GM12878 (cell line): ENCODE data around the gene KCNMB2. TPM values are rescaled to one million over a fixed set of nuclear protein-coding genes. Genes with fewer than 3 reads are reported as not detected.

Experiments
- ATAC-seq: fragments of 200-7000 bp; cut with Tn5 transposase; 3 replicates; pipeline ENCODE4 v1.9.1; 2020; ENCODE audit warnings: mild to moderate bottlenecking, moderate library complexity
- Bru-seq: library from RNA; stranded (reverse); fragments of 400-500 nt; gene quantifications from one replicate; lab custom pipeline; 2021; lab: Mats Ljungman, UMichigan
- BruChase-seq, 2 experiments: library from RNA; stranded (reverse); fragments of 400-500 nt; gene quantifications; one replicate each; lab custom pipeline; 2021; lab: Mats Ljungman, UMichigan
- BruUV-seq: library from RNA; stranded (reverse); fragments of 400-500 nt; replicated peaks from 2 replicates; lab custom pipeline; 2021; lab: Mats Ljungman, UMichigan
- CTCF ChIA-PET: fragments of 300-600 bp; sonication (Branson Sonifier 250); formaldehyde crosslinking; extraction: SDS; loops from one replicate; lab custom pipeline; 2021; ENCODE audit warnings: inconsistent platforms; lab: Yijun Ruan, JAX
- POLR2A ChIA-PET: fragments of 350-600 bp; formaldehyde crosslinking; extraction: SDS; loops from one replicate; lab custom pipeline; 2021; ENCODE audit warnings: inconsistent platforms; lab: Charles Lee
- RAD21 ChIA-PET: fragments of 300-600 bp; sonication (Branson Sonifier 250); formaldehyde crosslinking; loops from one replicate; lab custom pipeline; 2023; ENCODE audit warnings: antibody characterized with exemption; ENCODE audit not compliant: unreplicated experiment; lab: Charles Lee
- SMC1A ChIA-PET: fragments of 300-600 bp; sonication (Branson Sonifier 250); formaldehyde crosslinking; loops from one replicate; lab custom pipeline; 2023; ENCODE audit not compliant: unreplicated experiment, uncharacterized antibody; lab: Charles Lee
- DNase-seq: peaks from one replicate; pipeline ENCODE4 v3.0.0-alpha.2; 2011; ENCODE audit warnings: low read depth, low spot score
- FAIRE-seq: peaks from 3 replicates; lab custom pipeline; 2011; peaks lifted over from hg19 to GRCh38; lab: Jason Lieb, UNC
- H2AFZ ChIP-seq: 2 replicates; pipeline ENCODE4 v1.6.0; 2011; ENCODE audit warnings: low read depth, low read length, control low read depth; ENCODE audit not compliant: control insufficient read depth
- H3K27ac ChIP-seq: 2 replicates; pipeline ENCODE4 v1.5.1; 2011; ENCODE audit warnings: control low read depth; ENCODE audit not compliant: control insufficient read depth, insufficient read depth
- H3K27me3 ChIP-seq, 2 experiments: replicated peaks in 1 of 2; 2 replicates each; pipeline versions ENCODE4 v1.6.0 to v1.6.1; 2011; ENCODE audit warnings: low read length in 1 of 2; ENCODE audit not compliant: control insufficient read depth in 2 of 2, insufficient read depth in 2 of 2
- H3K36me3 ChIP-seq, 2 experiments: 2 replicates each; pipeline ENCODE4 v1.5.1; 2011; ENCODE audit warnings: low read length in 1 of 2; ENCODE audit not compliant: control insufficient read depth in 2 of 2, insufficient read depth in 2 of 2
- H3K4me1 ChIP-seq: 2 replicates; pipeline ENCODE4 v1.6.1; 2011; ENCODE audit warnings: mild to moderate bottlenecking, low read length, moderate library complexity, mixed read lengths; ENCODE audit not compliant: control insufficient read depth, insufficient read depth
- H3K4me2 ChIP-seq: 2 replicates; pipeline ENCODE4 v1.6.0; 2011; ENCODE audit warnings: control low read depth; ENCODE audit not compliant: control insufficient read depth, insufficient read depth
- H3K4me3 ChIP-seq: fragments of 200-600 bp; sonication (generic); 2 replicates; pipeline ENCODE4 v1.5.1; 2016
- H3K79me2 ChIP-seq: 2 replicates; pipeline ENCODE4 v1.6.0; 2011; ENCODE audit warnings: low read length; ENCODE audit not compliant: control insufficient read depth, insufficient read depth
- H3K9ac ChIP-seq: 2 replicates; pipeline ENCODE4 v1.8.0; 2011; ENCODE audit warnings: low read length, control low read depth, mixed read lengths; ENCODE audit not compliant: control insufficient read depth, insufficient read depth
- H3K9me3 ChIP-seq: replicated peaks from 3 replicates; pipeline ENCODE4 v1.5.1; 2011; ENCODE audit warnings: mild to moderate bottlenecking, low read length; ENCODE audit not compliant: control insufficient read depth, insufficient read depth
- H4K20me1 ChIP-seq: 2 replicates; pipeline ENCODE4 v1.6.0; 2011; ENCODE audit not compliant: control insufficient read depth, insufficient read depth
- CBFB ChIP-seq: IDR thresholded peaks from 2 replicates; pipeline ENCODE4 v1.6.1; 2016; ENCODE audit warnings: antibody characterized with exemption, low read depth
- CTCF ChIP-seq, 3 experiments: IDR thresholded peaks in 2 of 3; conservative IDR thresholded peaks in 1 of 3; 2 replicates each; pipeline ENCODE4 v1.5.1; 2011; ENCODE audit warnings: low read depth in 3 of 3, low read length in 3 of 3, mild to moderate bottlenecking in 3 of 3, control low read depth in 2 of 3, moderate library complexity in 2 of 3, inconsistent platforms in 1 of 3, mixed read lengths in 1 of 3; ENCODE audit not compliant: control insufficient read depth in 2 of 3, insufficient read depth in 1 of 3; ENCODE audit errors: extremely low read depth in 1 of 3
- GATAD2B ChIP-seq: fragments of 450-650 bp; conservative IDR thresholded peaks from 2 replicates; pipeline ENCODE4 v1.6.1; 2017; ENCODE audit warnings: low read depth, mild to moderate bottlenecking, moderate library complexity
- PAX5 ChIP-seq: IDR thresholded peaks from 2 replicates; pipeline ENCODE4 v1.6.1; 2011; ENCODE audit warnings: low read depth, low read length, borderline replicate concordance
- PML ChIP-seq: IDR thresholded peaks from 2 replicates; pipeline ENCODE4 v1.6.1; 2012; ENCODE audit warnings: low read length, inconsistent platforms
- POLR2A ChIP-seq: IDR thresholded peaks from 2 replicates; pipeline ENCODE4 v1.6.1; 2011; ENCODE audit warnings: low read depth, mild to moderate bottlenecking, low read length
- POLR2AphosphoS5 ChIP-seq: IDR thresholded peaks from 2 replicates; pipeline ENCODE4 v1.6.1; 2011; ENCODE audit warnings: mild to moderate bottlenecking, low read length, inconsistent platforms
- RUNX3 ChIP-seq: IDR thresholded peaks from 2 replicates; pipeline ENCODE4 v1.6.1; 2012; ENCODE audit warnings: low read length, inconsistent platforms
- SMAD5 ChIP-seq: IDR thresholded peaks from 2 replicates; pipeline ENCODE4 v1.6.1; 2016; ENCODE audit warnings: antibody characterized with exemption, low read depth
- SPI1 ChIP-seq: IDR thresholded peaks from 2 replicates; pipeline ENCODE4 v1.6.1; 2011; ENCODE audit warnings: low read depth, mild to moderate bottlenecking, low read length, moderate library complexity, borderline replicate concordance; ENCODE audit not compliant: insufficient read depth
- TARDBP ChIP-seq: IDR thresholded peaks from 2 replicates; pipeline ENCODE4 v1.6.1; 2016; ENCODE audit warnings: borderline replicate concordance
- ZBED1 ChIP-seq: IDR thresholded peaks from 2 replicates; pipeline ENCODE4 v1.6.1; 2016; ENCODE audit warnings: borderline replicate concordance
- ZNF622 ChIP-seq: fragments of 450-650 bp; IDR thresholded peaks from 2 replicates; pipeline ENCODE4 v1.6.1; 2017; ENCODE audit warnings: mild to moderate bottlenecking, inconsistent platforms
- ZZZ3 ChIP-seq: IDR thresholded peaks from 2 replicates; pipeline ENCODE4 v1.6.1; 2011; ENCODE audit warnings: low read depth; ENCODE audit not compliant: control insufficient read depth, insufficient read length
- WGBS: methylation state at CpG from one replicate; pipeline ENCODE4 v1.1.6; 2016; ENCODE audit warnings: low lambda C conversion rate; ENCODE audit not compliant: insufficient replicate concordance, insufficient coverage; ENCODE audit errors: missing lambda C conversion rate; 5-methylcytosine and 5-hydroxymethylcytosine counted together
- in situ Hi-C: fragments of 300-500 bp; cut with MboI; formaldehyde crosslinking; loops from 9 replicates; pipeline ENCODE4 v1.14.3; 2018; ENCODE audit warnings: mixed read lengths
- intact Hi-C: fragments of 100-400 bp; cut with micrococcal nuclease; formaldehyde crosslinking; loops from one replicate; pipeline ENCODE4 v1.14.2; 2022; ENCODE audit not compliant: unreplicated experiment
- long read RNA-seq, 2 experiments: library from polyadenylated mRNA; unstranded; transcript quantifications; one replicate each; pipeline ENCODE4 v2.0.0, GENCODE V29; 2019 to 2020
- polyA minus RNA-seq, 3 experiments: library from RNA; depleted of rRNA, polyadenylated mRNA; stranded (reverse); fragments of >200 nt; gene quantifications; 2 replicates each; pipeline ENCODE4 v1.2.3, GENCODE V29; 2011
- polyA plus RNA-seq, 11 experiments: library from polyadenylated mRNA; depleted of rRNA in 4 of 11; unstranded in 6 of 11; stranded (reverse) in 5 of 11; fragments of >200 nt; fragmentation: Nextera tagmentation in 4 of 11; fragmentation: Illumina TruSeq in 1 of 11; extraction: Ambion mirVana in 4 of 11; extraction: Trizol in 1 of 11; gene quantifications; 1 replicate in 1 of 11; 2 replicates in 10 of 11; pipeline versions ENCODE4 v1.2.1 to v1.2.3, GENCODE V29; 2011 to 2016; ENCODE audit warnings: inconsistent platforms in 2 of 11, missing spikeins in 2 of 11, low read depth in 1 of 11
- total RNA-seq, 4 experiments: library from RNA; depleted of rRNA in 3 of 4; stranded (reverse); fragments of >200 nt in 3 of 4; fragmentation: Illumina TruSeq in 1 of 4; extraction: Trizol in 1 of 4; gene quantifications; 2 replicates each; pipeline versions ENCODE4 v1.2.1 to v1.2.3, GENCODE V29; 2013 to 2021
- TF ChIP-seq, protein P1 (sequence below): fragments of 450-650 bp; IDR thresholded peaks from 2 replicates; pipeline ENCODE4 v1.6.1; 2016; ENCODE audit warnings: mild to moderate bottlenecking
- TF ChIP-seq, protein P2 (sequence below): IDR thresholded peaks from 2 replicates; pipeline ENCODE4 v1.6.1; 2011; ENCODE audit warnings: borderline replicate concordance, low read depth, mild to moderate bottlenecking, moderate library complexity, low read length; ENCODE audit not compliant: insufficient read depth, poor library complexity, severe bottlenecking

The KCNMB2 gene
- total RNA-seq (2013; cell fraction: nucleolus; rRNA removed), result 0.81 and 1.2 TPM in 2 replicates
- total RNA-seq (2014; rRNA removed) (11.8 and 12.9 TPM in 2 replicates), total RNA-seq (2014; rRNA removed; fragmentation: Illumina TruSeq; extraction: Trizol) (14.9 and 21.2 TPM in 2 replicates), total RNA-seq (2021) (7.5 and 8.1 TPM in 2 replicates), polyA plus RNA-seq (2011; rRNA removed) (0.20 and 0.22 TPM in 2 replicates), polyA plus RNA-seq (2014; fragmentation: Illumina TruSeq; extraction: Trizol) (9.1 and 12.5 TPM in 2 replicates), polyA plus RNA-seq (2014; fragmentation: Nextera tagmentation; extraction: Ambion mirVana) (10 to 100 TPM; 10.2 to 18.0 TPM), polyA plus RNA-seq (2014; rRNA removed) (7.0 and 7.3 TPM in 2 replicates), polyA plus RNA-seq (2016; fragmentation: Nextera tagmentation; extraction: Ambion mirVana) (10 to 100 TPM; 17.8 to 18.8 TPM), polyA minus RNA-seq (2011; rRNA and poly(A)+ RNA removed) (not detected in 2 replicates), Bru-seq, nascent RNA (percentile 47 among the genes with signal in this experiment), BruChase-seq, experiment 1, labeled RNA remaining after a 6-hour chase (percentile 49 among the genes with signal in this experiment), BruChase-seq, experiment 2, labeled RNA remaining after a 2-hour chase (percentile 53 among the genes with signal in this experiment)
- polyA plus RNA-seq (2011; ENCODE audit: low read depth), result 5.2 TPM
- 0.23 TPM in 1 of 2 replicates, not detected in the other for polyA plus RNA-seq (2011; cell fraction: cytosol; rRNA removed)
- not detected in 2 replicates for polyA plus RNA-seq (2011; cell fraction: nucleus; rRNA removed)
- 10.5 and 11.7 TPM in 2 replicates for polyA plus RNA-seq (2012)
- not detected in 2 replicates for polyA minus RNA-seq (2011; cell fraction: cytosol; rRNA and poly(A)+ RNA removed)
- polyA minus RNA-seq (2011; cell fraction: nucleus; rRNA and poly(A)+ RNA removed), result 0.24 TPM in 1 of 2 replicates, not detected in the other
- long read RNA-seq, experiment 1, result 0 reads
- long read RNA-seq, experiment 2, partial matches to known transcripts, result 0 of 1 reads
- long read RNA-seq, experiment 2, other reads (novel, unspliced or antisense), result 1 of 1 reads

DNA sequence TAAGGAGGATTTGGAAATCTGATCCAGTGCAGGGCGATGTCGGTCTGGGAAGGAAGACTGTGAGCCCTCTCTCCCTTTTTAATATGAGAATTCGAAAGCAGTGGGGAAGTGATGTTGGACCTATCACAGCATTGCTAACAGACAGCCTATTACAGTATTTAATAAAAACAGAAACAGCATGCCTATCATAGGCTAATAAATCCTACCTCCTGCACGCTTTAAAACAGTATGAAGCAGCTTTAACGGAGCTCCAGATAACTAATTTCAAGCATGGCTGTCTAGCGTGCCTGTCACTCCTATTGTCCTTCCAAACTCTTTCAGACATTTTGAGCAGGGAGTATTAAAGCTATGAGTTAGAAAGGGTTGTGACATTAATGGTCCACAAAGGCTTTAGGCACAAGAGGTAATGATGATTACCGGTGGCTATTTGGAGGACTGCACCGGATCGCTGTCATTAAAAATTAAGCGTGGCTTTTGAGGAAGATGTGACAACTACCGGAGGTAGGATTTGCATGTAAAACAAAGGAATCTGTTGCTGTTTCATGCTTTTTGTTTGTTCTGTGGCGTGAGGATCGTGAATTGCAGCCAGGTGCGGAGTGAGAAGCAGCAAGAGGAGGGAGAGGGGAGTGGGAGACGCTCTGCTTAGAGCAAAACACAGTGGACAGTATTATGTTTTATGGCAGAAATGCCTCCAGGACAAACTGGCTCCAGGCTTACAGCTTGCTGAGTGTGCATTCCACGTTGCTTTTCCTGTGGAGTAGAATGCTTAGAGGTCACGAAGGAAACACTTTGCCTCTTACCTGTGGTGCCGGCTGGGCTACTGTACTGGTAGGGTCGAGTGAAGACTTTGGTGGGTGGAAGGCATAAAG lies at the start of gene KCNMB2:
Gene KCNMB2 (plus strand): TSS at position 226 of the 869 bp plus-strand sequence.
- POLR2A ChIA-PET, result no interaction called here
- TF ChIP-seq CBFB (peak; percentile 79; the same call in 1 of the 2 replicates), PML (peak; percentile 87), ZBED1 (peak; percentile 32; the same call in 1 of the 2 replicates), ZZZ3 (no peak), SMAD5 (peak; percentile 96), SPI1 (0 out of 2 replicates have a peak, but pooled peaks have one; percentile 12), POLR2A (peak; percentile 57), CTCF (IDR thresholded peaks at IDR 0.05 in 2 of 3, conservative IDR thresholded peaks at IDR 0.05 in 1 of 3; ENCODE audit: control insufficient read depth in 2 of 3, extremely low read depth in 1 of 3, insufficient read depth in 1 of 3, low read depth in 3 of 3, low read length in 3 of 3) (no peak), POLR2AphosphoS5 (peak; percentile 56), RUNX3 (0 out of 2 replicates have a peak, but pooled peaks have one; percentile 19), PAX5 (no peak), TARDBP (peak; percentile 30; the same call in 1 of the 2 replicates), GATAD2B (no peak), ZNF622 (no peak)
- TF ChIP-seq, protein P1, sequence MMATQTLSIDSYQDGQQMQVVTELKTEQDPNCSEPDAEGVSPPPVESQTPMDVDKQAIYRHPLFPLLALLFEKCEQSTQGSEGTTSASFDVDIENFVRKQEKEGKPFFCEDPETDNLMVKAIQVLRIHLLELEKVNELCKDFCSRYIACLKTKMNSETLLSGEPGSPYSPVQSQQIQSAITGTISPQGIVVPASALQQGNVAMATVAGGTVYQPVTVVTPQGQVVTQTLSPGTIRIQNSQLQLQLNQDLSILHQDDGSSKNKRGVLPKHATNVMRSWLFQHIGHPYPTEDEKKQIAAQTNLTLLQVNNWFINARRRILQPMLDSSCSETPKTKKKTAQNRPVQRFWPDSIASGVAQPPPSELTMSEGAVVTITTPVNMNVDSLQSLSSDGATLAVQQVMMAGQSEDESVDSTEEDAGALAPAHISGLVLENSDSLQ, result peak; percentile 51; the same call in 1 of the 2 replicates
- TF ChIP-seq, protein P2, sequence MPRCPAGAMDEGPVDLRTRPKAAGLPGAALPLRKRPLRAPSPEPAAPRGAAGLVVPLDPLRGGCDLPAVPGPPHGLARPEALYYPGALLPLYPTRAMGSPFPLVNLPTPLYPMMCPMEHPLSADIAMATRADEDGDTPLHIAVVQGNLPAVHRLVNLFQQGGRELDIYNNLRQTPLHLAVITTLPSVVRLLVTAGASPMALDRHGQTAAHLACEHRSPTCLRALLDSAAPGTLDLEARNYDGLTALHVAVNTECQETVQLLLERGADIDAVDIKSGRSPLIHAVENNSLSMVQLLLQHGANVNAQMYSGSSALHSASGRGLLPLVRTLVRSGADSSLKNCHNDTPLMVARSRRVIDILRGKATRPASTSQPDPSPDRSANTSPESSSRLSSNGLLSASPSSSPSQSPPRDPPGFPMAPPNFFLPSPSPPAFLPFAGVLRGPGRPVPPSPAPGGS, result peak; percentile 4

More for the DNA sequence above, at the start of gene KCNMB2:
- intact Hi-C loops (no loop called here), in situ Hi-C loops (no loop called here)
- RAD21 ChIA-PET, result no interaction called here
- SMC1A ChIA-PET, result interaction anchor here (0.5 to 1.6 kb wide), 3 partner anchors 10 to 228 kb away, joined by 3 to 4 read pairs (median 3); no protein-coding TSS in a partner anchor
- H3K4me2 ChIP-seq, result peak within 1 kb of the TSS; percentile 94
- H3K27me3 ChIP-seq, result no peaks in the 10 kb centered on the region
- DNase-seq (no peak), ATAC-seq (peak; percentile 36), FAIRE-seq (no peak)
- 22% methylated on average over 19 of the region's 19 CpGs for WGBS
- H3K27ac ChIP-seq, result peak within 1 kb of the TSS; percentile 94
- peak within 1 kb of the TSS; percentile 72 for H3K4me3 ChIP-seq
- H3K4me1 ChIP-seq, result peaks cover 21% of the 10 kb centered on the region
- peak within 1 kb of the TSS; percentile 86 for H3K9ac ChIP-seq
- CTCF ChIA-PET, result no interaction called here
- no peaks in the 10 kb centered on the region for H4K20me1 ChIP-seq
- H3K9me3 ChIP-seq, result no peaks in the 10 kb centered on the region
- H3K79me2 ChIP-seq, result peaks cover 58% of the 10 kb centered on the region
- no peaks in the 10 kb centered on the region for H3K36me3 ChIP-seq
- peak within 1 kb of the TSS; percentile 81 for H2AFZ ChIP-seq
- BruUV-seq, result no TSS peak
